Natural killer cell (primary cell): ENCODE measurements around the gene HDAC4. TPM values are rescaled to one million over a fixed set of nuclear protein-coding genes. Genes with fewer than 3 reads are reported as not detected.

Experiments
- ATAC-seq, 3 donors: fragments of 150-1000 bp in 2 of 3; fragments of 200-7000 bp in 1 of 3; cut with Tn5 transposase; 1 replicate in 1 of 3; 2 replicates in 2 of 3; pipeline ENCODE4 v1.10.0; 2021; ENCODE audit warnings: mild to moderate bottlenecking in 2 of 3, moderate library complexity in 2 of 3
- DNase-seq, 2 donors: peaks; one replicate each; pipeline versions ENCODE4 v3.0.0 to v3.0.0-alpha.2; 2013 to 2021; ENCODE audit warnings: mixed read lengths in 1 of 2
- H3K27ac ChIP-seq: one replicate; pipeline ENCODE4 v1.5.1; 2013; ENCODE audit warnings: mild to moderate bottlenecking, low read length
- H3K27me3 ChIP-seq: one replicate; pipeline ENCODE4 v1.6.1; 2013; ENCODE audit warnings: low read length; ENCODE audit not compliant: control insufficient read depth, insufficient read depth
- H3K36me3 ChIP-seq: one replicate; pipeline ENCODE4 v1.6.1; 2013; ENCODE audit warnings: low read length; ENCODE audit not compliant: control insufficient read depth, insufficient read depth
- H3K4me1 ChIP-seq: one replicate; pipeline ENCODE4 v1.6.1; 2013; ENCODE audit warnings: low read length; ENCODE audit not compliant: control insufficient read depth, insufficient read depth
- H3K4me3 ChIP-seq: one replicate; pipeline ENCODE4 v1.5.1; 2013; ENCODE audit warnings: low read length
- H3K9me3 ChIP-seq: one replicate; pipeline ENCODE4 v1.6.1; 2013; ENCODE audit warnings: low read length; ENCODE audit not compliant: control insufficient read depth, insufficient read depth
- H3K27ac Mint-ChIP-seq, 2 donors: one replicate each; pipeline ENCODE4 v1.8.0; 2022; ENCODE audit warnings: mild to moderate bottlenecking in 2 of 2, mixed read lengths in 2 of 2, moderate library complexity in 1 of 2
- H3K27me3 Mint-ChIP-seq, 2 donors: one replicate each; pipeline ENCODE4 v1.8.0; 2022; ENCODE audit warnings: low read depth in 2 of 2, mixed read lengths in 2 of 2
- H3K36me3 Mint-ChIP-seq: one replicate; pipeline ENCODE4 v1.8.0; 2022; ENCODE audit warnings: mixed read lengths
- H3K4me1 Mint-ChIP-seq, 2 donors: one replicate each; pipeline ENCODE4 v1.8.0; 2022; ENCODE audit warnings: mixed read lengths in 2 of 2
- H3K4me3 Mint-ChIP-seq: one replicate; pipeline ENCODE4 v1.8.0; 2022; ENCODE audit warnings: mild to moderate bottlenecking, moderate library complexity, mixed read lengths
- H3K9me3 Mint-ChIP-seq, 2 donors: one replicate each; pipeline ENCODE4 v1.8.0; 2022; ENCODE audit warnings: mixed read lengths in 2 of 2
- WGBS: methylation state at CpG from one replicate; pipeline ENCODE4 v1.1.7; 2013; ENCODE audit warnings: missing lambda C conversion rate; ENCODE audit not compliant: insufficient coverage; 5-methylcytosine and 5-hydroxymethylcytosine counted together
- intact Hi-C: fragments of 100-400 bp; cut with micrococcal nuclease; formaldehyde crosslinking; loops from one replicate; pipeline ENCODE4 v1.14.2; 2022
- total RNA-seq, 4 donors: library from RNA; stranded (reverse); fragments of 120-200 nt in 1 of 4; gene quantifications; one replicate each; pipeline versions ENCODE4 v1.2.3 to v1.2.4, GENCODE V29; 2013 to 2022
- TF ChIP-seq, protein P1 (sequence below): fragments of 200-600 bp; IDR thresholded peaks from one replicate; pipeline ENCODE4 v1.8.0; 2022; ENCODE audit warnings: antibody characterized with exemption

HDAC4 gene
- total RNA-seq, 3 donors from 2014 or later (not counting 1 experiment from before 2014, with no cell fraction given): 74.9 to 105 (median 100) TPM

DNA sequence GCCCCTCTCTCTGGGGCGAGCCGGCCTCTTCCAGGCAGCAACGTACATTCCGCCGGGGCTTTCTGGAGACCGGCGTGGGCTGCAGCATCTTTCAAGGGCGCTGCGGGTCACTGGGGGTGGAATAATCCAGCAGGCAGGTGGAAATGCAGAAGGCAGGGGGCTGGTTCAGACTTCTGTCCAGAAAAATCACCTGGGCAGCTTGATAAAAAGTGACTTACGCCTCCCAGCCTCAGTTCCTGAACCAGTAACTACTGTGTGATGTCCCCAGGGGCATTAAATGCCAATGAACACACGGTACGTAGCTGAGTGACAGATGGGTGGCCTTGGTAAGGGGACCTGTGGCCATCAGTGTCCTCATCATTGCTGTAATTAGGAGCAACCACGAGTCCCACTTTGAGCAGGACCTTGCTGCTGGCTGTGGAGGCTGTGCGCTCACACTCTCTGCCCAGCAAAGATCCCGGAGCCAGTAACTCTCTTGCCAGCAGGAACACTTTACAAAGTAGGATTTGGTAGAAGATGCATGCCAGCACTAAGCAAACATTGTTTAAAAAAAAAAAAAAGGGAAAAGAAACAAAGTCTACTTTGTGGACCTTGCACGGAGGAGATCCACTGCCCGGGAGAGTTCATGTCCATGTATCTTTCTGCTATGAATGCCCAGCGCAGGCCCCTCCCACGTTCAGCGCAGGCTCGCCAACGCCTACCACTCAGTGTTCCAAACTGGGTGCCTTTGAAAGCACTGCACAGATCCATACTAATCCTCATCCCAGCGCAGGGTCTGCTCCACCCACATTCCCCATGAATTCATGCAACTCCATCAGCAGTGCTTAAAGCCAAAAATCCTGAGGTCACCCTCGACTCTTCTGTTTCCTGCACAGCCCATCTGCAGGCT, 177.3 kb downstream of the HDAC4 start:
- Mint-ChIP-seq H3K4me3 (no peak overlapping the region), H3K27me3 (no peaks in the 10 kb centered on the region), H3K36me3 (no peaks in the 10 kb centered on the region), H3K9me3 (no peaks in the 10 kb centered on the region), H3K4me1 (peaks cover 70 to 80% of the 10 kb centered on the region in 2 donors), H3K27ac (peak overlapping the region; percentile 82 to 84)
- Histone ChIP-seq H3K27me3 (no peaks in the 10 kb centered on the region), H3K4me3 (no peak overlapping the region), H3K27ac (peak overlapping the region; percentile 57), H3K9me3 (no peaks in the 10 kb centered on the region), H3K36me3 (peaks cover 2% of the 10 kb centered on the region), H3K4me1 (peaks cover 65% of the 10 kb centered on the region)
- DNase-seq (no peak), ATAC-seq (no peak)
- intact Hi-C loops: no loop called here
- WGBS: 83% methylated on average over 24 of the region's 24 CpGs
- TF ChIP-seq, protein P1, sequence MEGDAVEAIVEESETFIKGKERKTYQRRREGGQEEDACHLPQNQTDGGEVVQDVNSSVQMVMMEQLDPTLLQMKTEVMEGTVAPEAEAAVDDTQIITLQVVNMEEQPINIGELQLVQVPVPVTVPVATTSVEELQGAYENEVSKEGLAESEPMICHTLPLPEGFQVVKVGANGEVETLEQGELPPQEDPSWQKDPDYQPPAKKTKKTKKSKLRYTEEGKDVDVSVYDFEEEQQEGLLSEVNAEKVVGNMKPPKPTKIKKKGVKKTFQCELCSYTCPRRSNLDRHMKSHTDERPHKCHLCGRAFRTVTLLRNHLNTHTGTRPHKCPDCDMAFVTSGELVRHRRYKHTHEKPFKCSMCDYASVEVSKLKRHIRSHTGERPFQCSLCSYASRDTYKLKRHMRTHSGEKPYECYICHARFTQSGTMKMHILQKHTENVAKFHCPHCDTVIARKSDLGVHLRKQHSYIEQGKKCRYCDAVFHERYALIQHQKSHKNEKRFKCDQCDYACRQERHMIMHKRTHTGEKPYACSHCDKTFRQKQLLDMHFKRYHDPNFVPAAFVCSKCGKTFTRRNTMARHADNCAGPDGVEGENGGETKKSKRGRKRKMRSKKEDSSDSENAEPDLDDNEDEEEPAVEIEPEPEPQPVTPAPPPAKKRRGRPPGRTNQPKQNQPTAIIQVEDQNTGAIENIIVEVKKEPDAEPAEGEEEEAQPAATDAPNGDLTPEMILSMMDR: no peak

DNA sequence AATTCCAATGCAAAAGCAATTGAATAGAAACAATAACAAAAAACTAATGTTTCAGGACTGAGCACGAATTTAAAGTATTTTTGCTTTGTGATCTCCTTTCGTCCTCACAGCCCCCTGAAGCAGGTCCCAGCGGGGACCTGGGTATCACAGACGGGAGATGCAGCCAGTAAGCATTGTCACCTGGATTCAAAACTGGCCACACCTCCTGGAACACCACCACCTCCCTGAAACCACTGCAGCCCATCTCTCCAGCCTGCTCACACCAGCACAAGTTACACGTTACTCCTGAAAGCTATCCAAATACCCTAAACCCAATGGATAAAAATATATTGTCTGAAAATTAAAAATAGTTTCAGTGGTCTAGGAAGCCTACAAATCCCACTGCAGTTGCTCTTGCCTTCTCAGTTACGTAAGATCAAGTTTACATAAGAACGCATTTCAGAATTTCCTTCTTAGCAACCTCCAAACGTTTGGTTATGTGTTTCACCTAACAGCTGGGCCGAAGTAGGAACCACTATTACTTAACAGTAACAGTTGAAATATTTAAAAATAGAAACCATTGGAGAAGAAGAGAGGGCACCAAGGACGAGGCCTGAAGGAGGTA, 178.0 kb downstream of the HDAC4 start:
- no peak for DNase-seq
- Mint-ChIP-seq H3K36me3 (no peaks in the 10 kb centered on the region), H3K9me3 (no peaks in the 10 kb centered on the region), H3K4me1 (peaks cover 66 to 75% of the 10 kb centered on the region in 2 donors), H3K27ac (peak overlapping the region; percentile 82 to 84), H3K27me3 (no peaks in the 10 kb centered on the region), H3K4me3 (peak overlapping the region; percentile 77)
- intact Hi-C loops: no loop called here
- Histone ChIP-seq H3K4me1 (peaks cover 63% of the 10 kb centered on the region), H3K27me3 (no peaks in the 10 kb centered on the region), H3K9me3 (no peaks in the 10 kb centered on the region), H3K4me3 (no peak overlapping the region), H3K27ac (peak overlapping the region; percentile 57), H3K36me3 (peaks cover 2% of the 10 kb centered on the region)
- 60% methylated on average over 7 of the region's 10 CpGs for WGBS
- TF ChIP-seq, protein P1: no peak
- ATAC-seq: no peak

DNA sequence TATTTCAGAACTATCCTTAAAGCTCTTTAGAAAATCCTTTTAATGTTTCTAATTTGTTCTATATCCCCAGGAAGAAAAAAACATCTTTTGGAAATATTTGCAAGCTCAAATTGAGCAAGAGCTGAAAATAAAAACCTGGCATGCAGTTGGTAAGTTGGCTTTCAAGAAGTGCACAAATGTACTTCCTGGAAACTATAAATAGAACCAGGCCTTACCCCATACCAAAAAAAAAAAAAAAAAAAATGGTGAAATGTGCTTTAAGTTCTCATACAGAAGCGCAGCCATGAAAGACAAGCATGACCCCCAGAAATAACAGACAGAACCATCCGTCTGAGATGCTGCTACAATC, 178.5 kb downstream of the HDAC4 start:
- Mint-ChIP-seq H3K27ac (peak overlapping the region; percentile 82 to 84), H3K27me3 (no peaks in the 10 kb centered on the region), H3K36me3 (no peaks in the 10 kb centered on the region), H3K4me3 (peak overlapping the region; percentile 77), H3K9me3 (no peaks in the 10 kb centered on the region), H3K4me1 (peaks cover 70 to 75% of the 10 kb centered on the region in 2 donors)
- Histone ChIP-seq H3K27me3 (no peaks in the 10 kb centered on the region), H3K4me3 (no peak overlapping the region), H3K27ac (peak overlapping the region; percentile 57), H3K36me3 (no peaks in the 10 kb centered on the region), H3K9me3 (no peaks in the 10 kb centered on the region), H3K4me1 (peaks cover 63% of the 10 kb centered on the region)
- ATAC-seq (peak in 2 of 3 donors; percentile 58), DNase-seq (peak in 1 of 2 donors; percentile 30)
- intact Hi-C loops: no loop called here
- WGBS: 34% methylated on average over 2 of the region's 2 CpGs
- TF ChIP-seq, protein P1: no peak
